ENCODE measurements around the gene GNAI1.

- no peak for TF ChIP-seq EZH2 (IDR thresholded peaks at IDR 0.05; ENCODE audit: borderline replicate concordance)
- TF ChIP-seq CTCF (IDR thresholded peaks at IDR 0.05; ENCODE audit: poor library complexity), result no peak
Observed at GRCh38 chr7:80187279-80187678, 52.6 kb downstream of the GNAI1 start.

Measured in hepatocyte (in vitro differentiated cells).